Lower lobe of right lung (tissue), 2 donors: Measurements from ENCODE around the gene MTMR3. TPM values are rescaled to one million over a fixed set of nuclear protein-coding genes. Genes with fewer than 3 reads are reported as not detected.
"Not testable (repeated sequence)": the region's sequence is repeated elsewhere in the genome, so short reads cannot be mapped to it uniquely, and the experiment has no call there.

ENCODE experiments used
- ATAC-seq, 2 donors: fragments of 200-7000 bp; cut with Tn5 transposase; one replicate each; pipeline ENCODE4 v1.9.1; 2020 to 2022; ENCODE audit warnings: mild to moderate bottlenecking in 2 of 2, moderate library complexity in 2 of 2
- DNase-seq: peaks from one replicate; pipeline ENCODE4 v3.0.0-alpha.2; 2020
- H3K27ac ChIP-seq: fragments of 200-600 bp; one replicate; pipeline ENCODE4 v1.8.0; 2022
- H3K27me3 ChIP-seq: fragments of 200-600 bp; one replicate; pipeline ENCODE4 v1.8.0; 2022; ENCODE audit warnings: low read depth
- H3K36me3 ChIP-seq: fragments of 200-600 bp; one replicate; pipeline ENCODE4 v1.8.0; 2022; ENCODE audit warnings: mild to moderate bottlenecking
- H3K4me1 ChIP-seq: fragments of 200-600 bp; one replicate; pipeline ENCODE4 v1.8.0; 2022
- H3K4me3 ChIP-seq: fragments of 200-600 bp; one replicate; pipeline ENCODE4 v1.8.0; 2022; ENCODE audit warnings: mild to moderate bottlenecking
- H3K9me3 ChIP-seq: fragments of 200-600 bp; one replicate; pipeline ENCODE4 v1.8.0; 2022
- CTCF ChIP-seq: fragments of 200-600 bp; IDR thresholded peaks from one replicate; pipeline ENCODE4 v1.8.0; 2022; ENCODE audit warnings: antibody characterized with exemption, mild to moderate bottlenecking
- intact Hi-C: fragments of 100-400 bp; cut with DNase I; formaldehyde crosslinking; loops from one replicate; pipeline ENCODE4 v1.11.0; 2022
- long read RNA-seq: library from polyadenylated mRNA; unstranded; transcript quantifications from one replicate; pipeline ENCODE4 v2.0.0, GENCODE V29; 2021
- total RNA-seq: library from RNA; stranded (reverse); fragmentation: NEBNext Ultra II Directional; extraction: Animal tissue kit (Norgen Biotek cat#: 25700); gene quantifications from one replicate; pipeline ENCODE4 v1.2.1, GENCODE V29; 2021
- donor health status: DM: no; HTN: yes; CAD: no; lungs with severe emphysema.

The MTMR3 gene
- 58.9 TPM for total RNA-seq
- long read RNA-seq, full-length matches to known transcripts: 7 of 22 reads
- long read RNA-seq, partial matches to known transcripts: 6 of 22 reads
- long read RNA-seq, other reads (novel, unspliced or antisense): 9 of 22 reads

GRCh38 chr22:29883045-29883774 lies at the start of gene MTMR3:
Gene MTMR3, plus strand, starts transcription at chr22:29883174. Its CDS starts 87,886 bp downstream, at chr22:29971060.
- Histone ChIP-seq H3K27me3 (no peaks in the 10 kb centered on the region), H3K27ac (peak within 1 kb of the TSS; percentile 95), H3K9me3 (no peaks in the 10 kb centered on the region), H3K4me1 (peaks cover 36% of the 10 kb centered on the region), H3K4me3 (peak within 1 kb of the TSS; percentile 88), H3K36me3 (no peaks in the 10 kb centered on the region)
- TF ChIP-seq CTCF: peak; percentile 35
- DNase-seq: peak; percentile 96
- peak; percentile 92 to 95 for ATAC-seq
- intact Hi-C loops: no loop called here

DNA sequence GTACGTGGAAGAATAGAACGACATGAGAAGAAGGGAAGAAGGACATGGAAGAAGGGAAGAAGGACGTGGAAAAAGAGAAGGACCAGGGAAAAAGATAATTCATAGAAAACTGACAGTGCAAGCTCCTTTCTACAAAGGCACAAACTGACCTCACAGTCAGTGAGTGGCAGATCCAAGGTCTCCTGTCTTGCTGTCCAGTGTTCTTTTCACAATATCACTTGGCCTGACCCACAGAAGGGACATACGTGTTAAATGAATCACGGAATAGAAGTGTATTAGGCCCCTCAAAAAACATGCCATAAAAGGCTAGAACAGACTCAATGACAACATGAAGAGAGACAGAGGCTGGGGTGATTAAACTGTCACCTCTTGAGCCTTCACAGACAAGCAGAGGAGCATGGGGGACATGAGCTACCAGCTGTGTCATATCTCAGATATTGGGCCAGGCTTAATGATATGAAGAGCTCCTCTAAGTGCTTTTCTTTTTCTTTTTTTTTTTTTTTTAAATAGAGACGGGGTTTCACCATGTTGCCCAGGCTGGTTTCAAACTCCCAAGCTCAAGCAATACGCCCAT lies 49.5 kb upstream of the MTMR3 start:
- Histone ChIP-seq H3K4me1 (peaks cover 13% of the 10 kb centered on the region), H3K36me3 (peaks cover 53% of the 10 kb centered on the region), H3K27me3 (no peaks in the 10 kb centered on the region), H3K4me3 (no peak overlapping the region), H3K9me3 (no peaks in the 10 kb centered on the region), H3K27ac (no peak overlapping the region)
- TF ChIP-seq CTCF: no peak
- intact Hi-C loops: no loop called here
- ATAC-seq (no peak), DNase-seq (no peak)

- H3K36me3 ChIP-seq: peaks cover 48% of the 10 kb centered on the region
- intact Hi-C loops: no loop called here
- no peaks in the 10 kb centered on the region for H3K9me3 ChIP-seq
- TF ChIP-seq CTCF: no peak
- no peak overlapping the region for H3K27ac ChIP-seq
- ATAC-seq (no peak), DNase-seq (no peak)
- peaks cover 18% of the 10 kb centered on the region for H3K4me1 ChIP-seq
- H3K27me3 ChIP-seq: no peaks in the 10 kb centered on the region
- no peak overlapping the region for H3K4me3 ChIP-seq
Observed at GRCh38 chr22:29834046-29834445, 48.9 kb upstream of the MTMR3 start.

DNA sequence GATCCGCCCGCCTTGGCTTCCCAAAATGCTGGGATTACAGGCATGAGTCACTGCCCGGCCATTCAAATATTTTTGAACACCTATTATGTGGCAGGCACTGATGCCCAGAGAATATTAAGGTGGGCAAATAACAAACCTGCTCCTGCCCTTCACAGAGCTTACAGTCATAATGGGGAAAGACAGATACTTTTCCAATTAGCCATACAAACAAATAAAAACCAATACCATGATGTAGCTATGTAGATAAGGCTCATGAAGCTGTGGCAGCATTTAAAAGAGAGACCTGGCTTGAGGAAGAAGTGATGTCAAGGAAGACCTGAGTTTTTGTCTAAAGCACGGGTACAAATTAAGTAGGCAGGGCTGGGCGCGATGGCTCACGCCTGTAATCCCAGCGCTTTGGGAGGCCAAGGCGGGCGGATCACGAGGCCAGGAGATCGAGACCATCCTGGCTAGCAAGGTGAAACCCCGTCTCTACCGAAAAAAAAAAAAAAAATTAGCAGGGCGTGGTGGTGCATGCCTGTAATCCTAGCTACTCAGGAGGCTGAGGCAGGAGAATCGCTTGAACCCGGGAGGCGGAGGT lies 46.1 kb upstream of the MTMR3 start:
- H3K9me3 ChIP-seq, DNase-seq, H3K27ac ChIP-seq, H3K27me3 ChIP-seq, ATAC-seq, intact Hi-C loops: not testable (repeated sequence)
- Histone ChIP-seq H3K4me1 (peaks cover 20% of the 10 kb centered on the region), H3K4me3 (peak overlapping the region; percentile 93), H3K36me3 (peaks cover 25% of the 10 kb centered on the region)

DNA sequence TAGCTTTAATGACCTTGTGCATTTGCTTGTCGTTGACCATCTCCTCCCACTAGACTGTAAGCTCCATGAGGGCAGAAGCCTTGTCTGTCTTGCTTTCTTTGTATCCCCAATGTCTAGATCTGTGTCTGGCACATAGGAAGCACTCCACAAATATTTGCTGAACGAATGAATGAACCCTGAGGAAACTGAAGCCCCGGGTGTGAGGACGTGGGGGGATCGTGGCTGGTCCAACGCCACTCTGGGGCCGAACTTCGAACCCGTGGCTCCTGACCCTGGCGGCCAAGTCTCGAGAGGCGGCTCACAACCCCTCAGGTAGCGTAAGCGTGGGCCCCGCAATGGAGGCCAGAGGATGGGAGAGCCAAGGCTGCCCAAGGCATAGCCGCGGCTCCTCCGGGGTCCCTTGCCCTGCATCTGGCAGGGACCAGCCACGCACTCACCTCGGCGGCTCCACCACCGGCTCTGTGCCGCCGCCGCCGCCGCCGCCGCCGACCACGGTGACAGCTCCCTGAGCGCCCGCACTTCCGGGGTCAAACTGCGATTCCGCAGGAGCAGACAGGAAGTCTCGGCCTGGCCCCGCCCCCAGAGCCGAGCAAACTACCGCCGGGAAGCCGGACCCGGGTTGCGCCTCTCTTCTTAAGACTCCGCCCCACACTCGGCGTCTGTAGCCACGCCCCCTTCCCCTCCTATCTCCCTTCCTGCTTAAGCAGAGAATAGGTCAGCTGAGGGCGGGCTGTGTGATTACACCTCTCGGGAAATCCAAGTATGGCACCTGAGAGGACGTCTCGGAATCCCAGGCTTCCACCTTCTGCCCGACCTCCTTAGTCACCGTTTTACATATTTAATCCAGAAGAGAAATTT lies 45.0 kb upstream of the MTMR3 start, which contains the start of gene ASCC2:
ASCC2 (minus strand) TSS at position 534 of the 858 bp plus-strand sequence. CDS start 5,949 bp downstream, outside the sequence.
- ATAC-seq (peak; percentile 99), DNase-seq (peak; percentile 100)
- Histone ChIP-seq H3K27me3 (no peaks in the 10 kb centered on the region), H3K4me3 (peak within 1 kb of the TSS; percentile 93), H3K4me1 (peaks cover 24% of the 10 kb centered on the region), H3K9me3 (no peaks in the 10 kb centered on the region), H3K36me3 (peaks cover 16% of the 10 kb centered on the region), H3K27ac (peak within 1 kb of the TSS; percentile 87)
- TF ChIP-seq CTCF: no peak
- intact Hi-C loops: no loop called here
